ENCODE measurements around the gene SUZ12. TPM values are rescaled to one million over a fixed set of nuclear protein-coding genes. Genes with fewer than 3 reads are reported as not detected.
"Not testable (repeated sequence)": the region's sequence is repeated elsewhere in the genome, so short reads cannot be mapped to it uniquely, and the experiment has no call there.

The SUZ12 gene
- total and polyA plus RNA-seq, 9 of the 15 experiments (the other 6 are each of a cell fraction or from before 2014, with no cell fraction given) = 19.5 to 64.3 (median 47.2) TPM

DNA sequence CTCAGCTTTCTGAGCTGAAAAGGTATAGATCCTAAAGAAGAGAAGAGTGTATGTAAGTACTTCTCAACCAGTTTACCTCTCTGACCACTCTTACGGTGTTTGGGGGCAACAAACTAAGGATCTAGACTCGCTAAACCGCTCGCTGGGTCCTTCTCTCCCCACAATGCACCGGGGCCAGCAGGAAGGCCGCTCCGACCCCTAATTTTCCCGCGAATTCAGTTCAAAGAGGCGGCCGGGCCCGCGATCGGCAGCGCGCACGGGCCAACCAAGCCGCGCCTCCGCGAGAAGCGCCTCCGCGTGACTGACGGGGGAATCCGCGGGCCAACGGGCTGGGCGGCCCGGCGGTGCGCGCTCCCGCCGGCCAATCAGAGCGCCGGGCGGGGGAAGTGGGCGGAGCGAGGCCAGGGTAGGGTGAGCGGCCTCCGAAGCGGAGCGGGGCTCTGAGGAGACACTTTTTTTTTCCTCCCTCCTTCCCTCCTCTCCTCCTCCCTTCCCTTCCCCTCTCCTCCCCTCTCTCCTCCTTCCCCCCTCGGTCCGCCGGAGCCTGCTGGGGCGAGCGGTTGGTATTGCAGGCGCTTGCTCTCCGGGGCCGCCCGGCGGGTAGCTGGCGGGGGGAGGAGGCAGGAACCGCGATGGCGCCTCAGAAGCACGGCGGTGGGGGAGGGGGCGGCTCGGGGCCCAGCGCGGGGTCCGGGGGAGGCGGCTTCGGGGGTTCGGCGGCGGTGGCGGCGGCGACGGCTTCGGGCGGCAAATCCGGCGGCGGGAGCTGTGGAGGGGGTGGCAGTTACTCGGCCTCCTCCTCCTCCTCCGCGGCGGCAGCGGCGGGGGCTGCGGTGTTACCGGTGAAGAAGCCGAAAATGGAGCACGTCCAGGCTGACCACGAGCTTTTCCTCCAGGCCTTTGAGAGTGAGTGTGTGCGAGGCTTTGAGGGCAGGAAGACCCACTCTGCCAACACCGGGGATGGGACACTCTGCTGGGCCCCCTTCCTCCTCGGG is at the start of gene SUZ12 (continued):
- TF ChIP-seq, protein P1, sequence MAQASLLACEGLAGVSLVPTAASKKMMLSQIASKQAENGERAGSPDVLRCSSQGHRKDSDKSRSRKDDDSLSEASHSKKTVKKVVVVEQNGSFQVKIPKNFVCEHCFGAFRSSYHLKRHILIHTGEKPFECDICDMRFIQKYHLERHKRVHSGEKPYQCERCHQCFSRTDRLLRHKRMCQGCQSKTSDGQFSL (CRISPR knock-in tag; IDR thresholded peaks at IDR 0.05) = not testable (repeated sequence)
- TF ChIP-seq, protein P1 (tag; IDR thresholded peaks at IDR 0.05) = peak in 1 of 2 experiments; percentile 44; a peak in 1 of 4 replicates
- not testable (repeated sequence) for TF ChIP-seq NR2C2 (CRISPR knock-in tag; IDR thresholded peaks at IDR 0.05); ATF1 (CRISPR knock-in tag; IDR thresholded peaks at IDR 0.05); CEBPG (tag; conservative IDR thresholded peaks at IDR 0.05 in 1 of 2, IDR thresholded peaks at IDR 0.05 in 1 of 2)
- peak; percentile 73 for TF ChIP-seq NR2C2 (tag; IDR thresholded peaks at IDR 0.05)
- 0 out of 2 replicates have a peak, but pooled peaks have one; percentile 13 for TF ChIP-seq MITF (IDR thresholded peaks at IDR 0.05)
- TF ChIP-seq ATF1 (tag; IDR thresholded peaks at IDR 0.05) = peak; percentile 62
- TF ChIP-seq EP400 (IDR thresholded peaks at IDR 0.05) = peak; percentile 56; the same call in 1 of the 2 replicates
- 0 out of 2 replicates have a peak, but pooled peaks have one; percentile 25 for TF ChIP-seq POLR2AphosphoS2 (IDR thresholded peaks at IDR 0.05; ENCODE audit: low read length)
- peak; percentile 60; the same call in 1 of the 2 replicates for TF ChIP-seq TAF7 (tag; IDR thresholded peaks at IDR 0.05)
- peak; percentile 82 for TF ChIP-seq CEBPG (CRISPR knock-in tag; IDR thresholded peaks at IDR 0.05)
- peak; percentile 87 for TF ChIP-seq ZNF589 (CRISPR knock-in tag; IDR thresholded peaks at IDR 0.05; ENCODE audit: low read depth)
- TF ChIP-seq ZBTB7A (IDR thresholded peaks at IDR 0.05; ENCODE audit: borderline replicate concordance, control insufficient read depth, low read depth, low read length) = peak; percentile 17; the same call in 1 of the 2 replicates
- TF ChIP-seq POLR2B (IDR thresholded peaks at IDR 0.05; ENCODE audit: low read depth, partially characterized antibody) = peak; percentile 77
- TF ChIP-seq ATF7 (IDR thresholded peaks at IDR 0.05) = 0 out of 2 replicates have a peak, but pooled peaks have one; percentile 39
- TF ChIP-seq GABPA (tag; conservative IDR thresholded peaks at IDR 0.05; ENCODE audit: low read depth) = peak; percentile 58
- TF ChIP-seq, protein P2, sequence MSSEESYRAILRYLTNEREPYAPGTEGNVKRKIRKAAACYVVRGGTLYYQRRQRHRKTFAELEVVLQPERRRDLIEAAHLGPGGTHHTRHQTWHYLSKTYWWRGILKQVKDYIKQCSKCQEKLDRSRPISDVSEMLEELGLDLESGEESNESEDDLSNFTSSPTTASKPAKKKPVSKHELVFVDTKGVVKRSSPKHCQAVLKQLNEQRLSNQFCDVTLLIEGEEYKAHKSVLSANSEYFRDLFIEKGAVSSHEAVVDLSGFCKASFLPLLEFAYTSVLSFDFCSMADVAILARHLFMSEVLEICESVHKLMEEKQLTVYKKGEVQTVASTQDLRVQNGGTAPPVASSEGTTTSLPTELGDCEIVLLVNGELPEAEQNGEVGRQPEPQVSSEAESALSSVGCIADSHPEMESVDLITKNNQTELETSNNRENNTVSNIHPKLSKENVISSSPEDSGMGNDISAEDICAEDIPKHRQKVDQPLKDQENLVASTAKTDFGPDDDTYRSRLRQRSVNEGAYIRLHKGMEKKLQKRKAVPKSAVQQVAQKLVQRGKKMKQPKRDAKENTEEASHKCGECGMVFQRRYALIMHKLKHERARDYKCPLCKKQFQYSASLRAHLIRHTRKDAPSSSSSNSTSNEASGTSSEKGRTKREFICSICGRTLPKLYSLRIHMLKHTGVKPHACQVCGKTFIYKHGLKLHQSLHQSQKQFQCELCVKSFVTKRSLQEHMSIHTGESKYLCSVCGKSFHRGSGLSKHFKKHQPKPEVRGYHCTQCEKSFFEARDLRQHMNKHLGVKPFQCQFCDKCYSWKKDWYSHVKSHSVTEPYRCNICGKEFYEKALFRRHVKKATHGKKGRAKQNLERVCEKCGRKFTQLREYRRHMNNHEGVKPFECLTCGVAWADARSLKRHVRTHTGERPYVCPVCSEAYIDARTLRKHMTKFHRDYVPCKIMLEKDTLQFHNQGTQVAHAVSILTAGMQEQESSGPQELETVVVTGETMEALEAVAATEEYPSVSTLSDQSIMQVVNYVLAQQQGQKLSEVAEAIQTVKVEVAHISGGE (CRISPR knock-in tag; IDR thresholded peaks at IDR 0.05) = peak in 1 of 3 experiments; percentile 65; a peak in 2 of 6 replicates
- peak in 1 of 2 experiments; percentile 76; a peak in 2 of 4 replicates for TF ChIP-seq MAZ (CRISPR knock-in tag; conservative IDR thresholded peaks at IDR 0.05 in 1 of 2, IDR thresholded peaks at IDR 0.05 in 1 of 2)

All from K562 (cell line).